HS-27A (cell line): ENCODE data around the gene ITPK1.

ENCODE experiments used
- DNase-seq: peaks from one replicate; pipeline ENCODE4 v3.0.0-alpha.2; 2012; ENCODE audit warnings: low read depth, missing footprints

The ITPK1 gene

DNA sequence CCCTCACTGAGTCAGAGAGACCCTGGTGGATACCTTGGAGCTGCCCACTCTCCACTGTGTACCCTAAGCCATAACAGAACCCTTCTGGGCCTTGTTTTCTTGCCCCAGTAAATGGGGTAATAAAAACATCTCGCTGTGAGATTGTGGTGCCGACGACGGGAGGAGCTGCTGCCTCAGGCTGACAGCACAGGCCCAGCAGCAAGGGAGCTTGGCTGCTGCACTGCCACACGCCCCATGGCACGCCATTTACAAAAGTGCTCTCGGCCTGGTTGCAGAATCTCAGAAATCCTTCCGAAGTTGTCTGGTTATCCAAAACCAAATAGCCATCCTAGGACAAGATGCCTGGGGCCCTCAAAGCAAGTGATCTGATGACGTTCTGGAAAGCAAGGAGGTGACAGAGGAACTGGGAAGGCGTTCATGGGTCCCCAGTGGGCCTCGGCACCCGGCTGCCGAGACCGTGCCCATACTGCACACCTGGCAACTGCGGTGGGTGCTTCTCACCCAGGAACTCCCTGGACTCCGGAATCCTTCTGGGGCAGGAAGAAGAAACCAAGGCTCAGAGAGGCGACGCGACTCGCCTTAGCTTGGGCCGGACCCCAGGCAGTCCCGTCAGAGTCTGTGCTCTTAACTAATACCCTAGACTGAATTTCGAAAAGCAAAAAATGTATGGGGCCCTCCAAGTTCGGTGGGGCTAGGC lies 166.1 kb downstream of the ITPK1 start:
- no peak for DNase-seq

DNA sequence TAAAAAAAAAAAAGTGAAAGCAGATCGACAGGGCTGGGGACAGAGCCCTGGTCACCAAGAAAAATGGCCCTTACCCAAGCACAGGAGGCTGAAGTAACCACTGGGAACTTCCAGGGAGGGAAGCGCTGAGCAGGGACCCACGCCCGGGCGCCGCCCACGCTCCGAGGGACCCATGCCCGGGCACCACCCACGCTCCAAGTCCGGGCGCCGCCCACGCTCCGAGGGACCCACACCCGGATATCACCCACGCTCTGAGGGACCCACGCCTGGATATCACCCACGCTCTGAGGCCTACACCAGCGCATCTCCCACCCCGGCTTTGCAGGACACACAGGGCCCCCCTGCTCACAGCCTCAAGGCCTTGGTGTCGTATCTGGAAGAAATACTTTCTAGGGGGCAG lies 167.1 kb downstream of the ITPK1 start:
- DNase-seq: no peak

GRCh38 chr14:92946847-92947545 lies 168.7 kb downstream of the ITPK1 start:
- no peak for DNase-seq

GRCh38 chr14:92945959-92946846 lies 169.5 kb downstream of the ITPK1 start:
- peak; percentile 83 for DNase-seq

GRCh38 chr14:92945544-92945943 lies 170.2 kb downstream of the ITPK1 start:
- DNase-seq: no peak

GRCh38 chr14:92944976-92945375 lies 170.7 kb downstream of the ITPK1 start:
- no peak for DNase-seq

- DNase-seq: no peak
Observed at GRCh38 chr14:92943855-92944570, 171.7 kb downstream of the ITPK1 start.

DNA sequence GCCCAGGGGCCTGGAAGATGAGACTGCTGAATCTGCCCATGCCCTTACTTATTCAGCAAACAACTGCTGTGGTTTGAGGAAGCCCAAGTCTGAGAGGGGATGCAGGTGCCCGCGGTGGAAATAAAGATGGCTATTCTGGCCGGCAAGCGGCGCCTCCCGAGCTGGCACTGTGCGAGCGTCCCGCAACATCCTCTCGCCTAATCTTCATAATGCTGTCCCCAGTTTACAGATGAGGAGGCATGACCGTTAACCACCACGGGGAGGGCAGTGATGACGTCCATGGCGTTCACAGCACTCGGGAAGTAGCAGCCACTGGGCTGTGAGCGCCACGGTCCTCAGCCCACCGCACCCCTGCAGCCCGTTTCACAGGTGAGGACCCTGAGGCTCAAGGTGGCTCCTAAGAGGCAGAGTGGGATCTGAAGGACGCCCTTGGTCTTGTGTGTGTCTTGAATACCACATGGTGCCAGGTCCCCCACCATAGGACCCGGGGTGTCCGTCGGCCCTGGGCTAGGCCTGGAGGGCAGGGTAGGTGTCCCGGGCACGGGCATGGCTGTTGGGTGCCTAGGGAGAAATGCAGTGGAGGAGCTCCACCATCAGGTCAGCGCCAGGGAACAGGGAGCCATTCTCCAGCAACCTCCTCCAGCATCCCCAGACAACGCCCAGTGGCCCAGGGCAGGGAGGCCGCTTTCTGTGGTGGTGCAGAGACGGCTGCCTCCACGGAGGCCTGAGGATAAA lies 172.6 kb downstream of the ITPK1 start:
- no peak for DNase-seq

- no peak for DNase-seq
Observed at GRCh38 chr14:92942576-92942975, 173.1 kb downstream of the ITPK1 start.

DNA sequence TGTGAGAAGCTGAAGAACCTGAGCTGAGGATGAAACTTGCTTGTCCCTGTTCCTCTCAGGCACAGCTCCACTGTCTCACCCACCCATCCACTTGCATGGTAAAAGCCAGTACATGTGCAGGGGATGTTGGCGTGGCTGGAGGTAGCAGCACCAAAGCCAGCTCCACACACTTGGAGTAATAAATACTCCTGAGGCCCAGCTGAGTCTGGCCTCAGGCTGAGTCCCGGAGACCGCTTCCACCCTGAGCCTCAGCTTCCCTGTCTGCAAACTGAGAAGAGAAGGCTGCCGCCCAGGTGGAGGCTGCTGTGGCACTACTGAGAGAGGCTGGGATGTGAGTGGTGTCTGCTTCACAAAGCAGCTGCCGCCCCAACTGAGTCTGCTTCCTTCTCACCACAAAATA lies 173.6 kb downstream of the ITPK1 start:
- no peak for DNase-seq

DNA sequence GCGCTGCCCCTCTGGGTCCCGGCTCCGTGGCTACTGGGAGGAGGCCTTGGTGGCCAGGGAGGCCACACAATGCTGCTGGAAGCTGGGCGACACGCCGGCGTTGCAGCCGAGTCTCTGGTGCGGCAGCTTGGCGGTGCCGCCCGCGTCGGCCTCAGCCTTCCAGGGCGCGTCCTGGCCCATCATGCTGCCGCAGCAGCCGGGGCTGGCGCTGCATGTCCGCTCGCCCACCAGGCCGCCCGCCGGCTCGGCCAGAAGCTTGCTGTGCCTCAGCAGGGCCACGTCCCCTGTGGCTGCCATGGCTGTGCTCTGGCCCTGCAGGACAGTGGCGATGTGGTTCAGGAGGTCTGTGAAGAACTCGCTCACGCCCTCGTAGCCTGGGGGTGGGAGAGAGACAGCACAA lies 174.2 kb downstream of the ITPK1 start:
- DNase-seq: no peak

DNA sequence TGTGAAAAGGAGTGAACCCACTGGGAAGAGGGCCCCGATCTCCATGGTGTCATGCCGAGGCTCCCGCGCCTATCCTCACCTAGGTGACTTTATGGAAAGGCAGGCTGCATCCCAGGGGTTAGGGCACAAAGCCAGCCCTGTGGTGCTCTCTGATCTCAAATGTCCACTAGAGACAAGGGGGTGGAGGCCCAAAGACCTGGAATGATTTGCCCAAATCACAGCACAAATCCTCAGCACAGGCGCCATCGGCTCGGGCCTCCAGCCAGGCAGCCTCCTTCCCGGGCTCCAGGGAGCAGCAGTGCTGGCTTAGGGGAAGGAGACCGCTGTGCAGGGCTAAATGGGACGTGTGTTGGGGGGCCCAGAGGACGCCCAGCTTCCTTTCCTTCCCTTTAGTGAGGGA lies 175.2 kb downstream of the ITPK1 start:
- DNase-seq: no peak

GRCh38 chr14:92939699-92940098 lies 176.0 kb downstream of the ITPK1 start:
- DNase-seq: no peak

DNA sequence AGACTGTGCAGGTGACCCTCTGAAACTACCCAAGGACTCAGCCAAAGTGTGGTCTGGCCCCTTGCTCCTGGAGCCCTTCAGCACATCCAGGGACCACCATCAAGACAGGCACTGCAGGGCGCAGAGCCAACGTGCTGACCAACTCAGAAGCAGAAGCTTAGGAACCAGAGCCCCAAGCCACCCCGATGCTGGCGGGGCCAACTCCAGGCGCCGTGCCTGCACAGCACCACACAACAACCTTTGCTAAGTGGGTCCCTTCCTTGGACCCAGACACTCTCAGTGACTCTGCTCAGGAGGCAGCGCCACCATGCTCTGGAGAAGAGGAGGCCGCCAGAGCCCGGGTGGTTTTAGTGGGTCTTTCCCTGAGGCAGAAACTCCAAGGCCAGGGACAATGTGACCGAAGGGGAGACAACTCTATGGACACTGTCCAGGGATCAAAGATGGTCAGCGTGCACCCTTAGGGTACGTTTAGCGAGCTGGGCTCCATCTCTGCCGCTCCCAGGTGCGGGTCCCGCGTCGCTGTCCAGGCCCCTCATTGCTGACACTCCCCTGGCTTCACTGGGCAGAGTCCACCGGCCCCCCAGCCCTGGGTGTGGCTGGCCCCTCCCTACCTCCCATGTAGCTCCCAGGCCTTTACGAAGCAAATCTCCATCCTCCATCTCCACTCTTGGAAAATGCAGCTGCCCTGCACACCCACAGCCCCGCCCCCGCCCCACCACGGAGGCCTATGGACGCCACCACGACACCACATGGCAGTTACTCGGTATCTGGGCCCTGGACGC lies 176.6 kb downstream of the ITPK1 start:
- DNase-seq: no peak

DNA sequence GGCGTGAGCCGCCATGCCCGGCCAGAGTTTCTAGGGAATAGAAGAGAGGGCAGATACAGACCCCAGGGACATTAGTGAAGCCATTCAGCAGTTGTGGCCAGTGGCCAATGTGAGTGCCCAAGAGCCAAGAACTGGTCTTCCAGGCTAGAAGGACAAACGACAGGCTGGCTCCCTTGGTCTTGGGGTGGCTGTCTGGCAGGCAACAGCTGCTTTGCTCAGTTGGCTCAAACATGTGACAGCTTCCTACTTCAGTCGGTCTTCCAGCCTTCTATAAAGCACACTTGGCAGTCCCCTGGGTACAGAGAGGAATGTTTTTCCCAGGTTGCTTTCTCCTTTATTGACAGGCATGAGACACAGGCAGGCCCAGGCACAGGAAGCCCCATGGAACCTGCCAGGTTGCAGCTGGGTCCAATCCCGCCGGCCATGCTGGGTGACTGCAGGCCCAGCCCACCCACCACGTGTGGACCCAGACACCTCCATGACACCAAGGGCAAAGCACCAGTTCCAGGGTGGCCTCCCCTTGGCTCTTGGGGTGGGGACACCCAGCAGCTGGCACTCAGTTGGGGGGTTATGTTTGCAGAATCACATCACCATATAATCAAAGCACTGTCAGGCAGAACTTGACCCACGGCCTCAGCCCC lies 177.4 kb downstream of the ITPK1 start:
- DNase-seq: no peak

DNA sequence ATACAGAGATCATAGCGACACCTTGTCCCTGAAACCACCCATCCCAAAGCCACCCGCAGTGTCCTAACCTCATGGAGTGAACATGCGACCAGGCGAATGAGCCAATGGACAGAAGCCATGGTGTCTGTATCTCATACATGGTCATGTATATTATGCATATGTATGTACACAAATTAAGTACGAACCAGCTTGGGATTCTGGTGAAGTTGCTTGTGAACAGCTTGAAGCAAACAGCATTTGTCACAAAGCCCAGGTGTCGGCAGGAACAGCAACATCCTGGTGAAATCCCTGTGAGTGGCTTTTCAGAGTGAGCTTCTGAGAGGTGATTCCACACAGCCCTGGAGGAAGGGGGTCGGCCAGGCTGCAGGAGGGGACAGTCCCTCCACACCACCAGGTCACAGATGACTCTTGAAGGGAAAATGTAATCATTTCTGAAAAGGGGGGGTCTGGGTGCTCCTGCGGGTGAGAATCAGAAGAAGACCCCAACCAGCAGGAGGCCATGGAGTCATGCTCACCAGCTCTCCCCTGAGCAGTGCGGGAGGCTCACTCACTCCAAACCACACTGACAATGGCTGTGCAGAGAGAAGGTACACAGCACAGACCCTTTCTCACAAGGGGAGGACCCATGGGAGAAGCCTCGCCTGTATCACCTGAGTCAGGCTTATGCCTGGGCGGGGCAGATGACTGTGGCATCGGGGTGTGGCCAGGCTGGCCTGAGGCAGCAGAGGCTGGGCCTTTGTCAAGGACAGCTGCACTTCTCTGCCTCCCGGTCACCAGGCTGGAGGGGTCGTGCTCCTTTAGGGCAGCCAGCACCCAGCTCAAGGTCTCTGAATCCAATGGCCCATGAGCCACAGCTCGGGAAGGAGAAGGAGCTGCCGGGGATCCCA lies 178.4 kb downstream of the ITPK1 start:
- no peak for DNase-seq

GRCh38 chr14:92936085-92936484 lies 179.6 kb downstream of the ITPK1 start:
- DNase-seq: no peak

GRCh38 chr14:92935446-92935845 lies 180.3 kb downstream of the ITPK1 start:
- no peak for DNase-seq
